Inflammatory macrophage treated with lipopolysaccharide for 1 hour (primary cell): ENCODE measurements around the gene EPHA5.

ENCODE experiments used
- DNase-seq, 2 donors: peaks; one replicate each; pipeline ENCODE4 v3.0.0-alpha.2; 2020 to 2022

EPHA5 gene

DNA sequence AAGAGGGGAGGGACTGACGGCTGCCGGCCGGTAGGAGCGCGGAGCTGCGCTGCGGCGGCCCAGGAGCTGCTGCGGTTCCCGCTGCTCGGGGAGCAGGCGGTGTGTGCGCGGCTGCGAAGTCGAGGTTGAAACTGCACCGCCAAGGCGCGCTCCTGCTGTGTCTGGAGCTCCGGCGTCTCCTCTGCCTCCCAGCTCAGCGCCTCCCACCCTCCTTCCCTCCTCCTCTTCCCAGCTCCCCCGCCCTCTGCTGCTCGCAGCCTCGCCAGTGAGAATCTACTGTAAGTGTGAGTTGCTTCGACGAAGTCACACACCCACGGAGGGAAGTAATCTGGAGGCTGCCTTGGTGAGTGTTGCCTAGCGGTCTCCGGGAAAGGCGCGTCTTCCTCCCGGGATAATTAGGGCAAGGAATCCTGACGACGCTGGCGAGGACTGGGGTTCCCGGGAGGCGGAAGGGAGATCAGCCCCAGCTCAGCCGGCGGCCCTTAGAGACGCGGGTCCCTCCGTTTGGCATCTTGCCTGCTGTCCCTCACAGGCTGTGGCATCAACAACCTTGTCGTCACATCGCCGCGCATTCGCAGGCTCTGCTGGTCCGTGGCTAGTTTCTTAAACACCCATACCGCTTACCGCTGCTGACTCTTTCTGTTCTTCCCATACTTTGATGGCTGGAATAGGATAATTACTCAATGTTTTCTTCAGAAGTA, at the start of gene EPHA5:
Gene EPHA5 (minus strand): TSS at position 159 of the 701 bp plus-strand sequence. CDS start 747 bp downstream, outside the sequence.
- no peak for DNase-seq

DNA sequence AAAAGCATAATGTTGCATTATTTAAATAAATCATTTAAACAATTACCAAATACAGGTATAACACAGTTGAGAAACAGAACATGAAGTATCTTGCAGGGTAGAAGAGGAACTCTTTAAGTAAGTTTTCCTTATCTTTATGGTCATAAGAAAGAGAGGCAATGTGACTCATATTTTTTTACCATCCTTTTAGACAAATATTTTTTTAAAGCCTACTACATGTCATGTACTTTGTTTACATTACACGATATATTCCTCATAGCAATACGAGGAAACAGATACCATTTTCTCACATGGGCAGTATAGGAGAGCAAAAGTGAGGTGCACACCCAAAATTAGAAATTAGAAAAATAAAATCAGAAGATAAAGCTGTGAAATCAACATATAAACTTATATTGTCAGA, 49.3 kb upstream of the EPHA5 start:
- no peak for DNase-seq

DNA sequence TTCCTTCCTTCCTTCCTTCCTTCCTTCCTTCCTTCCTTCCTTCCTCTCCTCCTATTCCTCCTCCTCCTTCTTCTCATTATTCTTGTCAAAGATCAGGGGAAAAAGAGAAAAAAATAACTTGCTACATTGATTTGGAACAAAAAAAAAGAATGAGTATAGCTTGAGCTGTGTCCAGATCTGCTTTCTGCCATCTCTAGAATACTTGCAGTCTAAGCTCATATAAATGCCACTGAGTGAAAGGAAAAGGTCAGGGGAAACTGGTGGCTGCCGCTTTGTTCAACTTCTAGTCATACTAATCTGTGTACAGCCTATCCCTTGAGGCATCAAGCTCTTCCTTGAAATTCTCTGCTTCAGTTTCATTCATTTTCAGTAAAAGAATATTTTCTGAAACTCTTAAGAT, 28.3 kb upstream of the EPHA5 start:
- no peak for DNase-seq

DNA sequence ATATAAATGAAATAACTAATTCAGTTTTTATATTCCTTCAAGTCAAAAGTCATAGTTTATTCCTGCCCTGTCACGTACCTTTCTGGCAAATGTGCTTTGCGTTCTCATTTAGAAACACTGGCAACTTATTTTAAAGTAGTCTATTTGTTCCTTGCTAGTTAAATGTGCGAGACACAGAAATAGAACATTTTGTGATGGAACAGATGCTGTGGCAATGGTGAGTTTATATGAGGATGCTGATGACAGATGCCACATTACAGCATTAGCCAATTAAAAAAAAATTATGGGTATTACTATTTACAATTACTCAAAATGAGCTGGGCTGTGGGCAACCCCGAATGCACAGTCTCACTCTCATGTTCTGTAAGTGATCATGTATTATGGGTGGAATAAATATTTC, 26.1 kb upstream of the EPHA5 start:
- no peak for DNase-seq

DNA sequence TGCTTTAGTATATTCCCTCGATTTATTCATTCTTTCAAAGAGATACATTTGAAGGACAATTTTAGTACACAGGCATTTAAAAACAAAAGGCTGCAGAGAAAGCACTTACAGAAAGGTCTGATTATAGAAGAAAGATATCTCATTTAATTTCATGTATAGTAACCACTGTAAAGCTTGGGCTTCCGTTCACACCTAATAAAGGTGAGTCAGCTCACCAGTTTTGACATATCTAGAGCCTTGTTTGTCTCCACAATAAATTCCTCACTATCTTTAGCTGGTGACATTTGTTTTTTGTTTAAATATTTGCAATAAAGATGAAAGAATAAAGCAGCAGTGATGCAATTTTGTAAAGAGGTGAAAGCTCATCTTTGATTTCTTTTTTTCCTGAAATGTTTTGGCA, 1.1 kb upstream of the EPHA5 start:
- DNase-seq: no peak

DNA sequence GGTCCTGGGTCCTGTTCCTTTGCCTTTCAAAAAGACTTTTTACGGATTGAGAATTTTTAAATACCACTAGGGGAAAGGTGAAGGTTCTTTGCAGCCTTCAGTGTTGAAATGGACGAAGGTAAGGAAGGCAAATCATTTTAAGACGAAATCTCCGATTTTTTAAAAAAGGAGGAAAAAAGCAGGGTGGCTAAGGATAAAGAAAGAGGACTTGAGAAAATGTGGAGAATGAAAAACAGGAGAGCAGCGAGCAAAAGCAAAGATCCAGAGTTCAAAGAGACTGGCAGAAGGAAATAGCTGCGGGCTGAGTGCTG, 314 bp downstream of the EPHA5 start:
- no peak for DNase-seq

DNA sequence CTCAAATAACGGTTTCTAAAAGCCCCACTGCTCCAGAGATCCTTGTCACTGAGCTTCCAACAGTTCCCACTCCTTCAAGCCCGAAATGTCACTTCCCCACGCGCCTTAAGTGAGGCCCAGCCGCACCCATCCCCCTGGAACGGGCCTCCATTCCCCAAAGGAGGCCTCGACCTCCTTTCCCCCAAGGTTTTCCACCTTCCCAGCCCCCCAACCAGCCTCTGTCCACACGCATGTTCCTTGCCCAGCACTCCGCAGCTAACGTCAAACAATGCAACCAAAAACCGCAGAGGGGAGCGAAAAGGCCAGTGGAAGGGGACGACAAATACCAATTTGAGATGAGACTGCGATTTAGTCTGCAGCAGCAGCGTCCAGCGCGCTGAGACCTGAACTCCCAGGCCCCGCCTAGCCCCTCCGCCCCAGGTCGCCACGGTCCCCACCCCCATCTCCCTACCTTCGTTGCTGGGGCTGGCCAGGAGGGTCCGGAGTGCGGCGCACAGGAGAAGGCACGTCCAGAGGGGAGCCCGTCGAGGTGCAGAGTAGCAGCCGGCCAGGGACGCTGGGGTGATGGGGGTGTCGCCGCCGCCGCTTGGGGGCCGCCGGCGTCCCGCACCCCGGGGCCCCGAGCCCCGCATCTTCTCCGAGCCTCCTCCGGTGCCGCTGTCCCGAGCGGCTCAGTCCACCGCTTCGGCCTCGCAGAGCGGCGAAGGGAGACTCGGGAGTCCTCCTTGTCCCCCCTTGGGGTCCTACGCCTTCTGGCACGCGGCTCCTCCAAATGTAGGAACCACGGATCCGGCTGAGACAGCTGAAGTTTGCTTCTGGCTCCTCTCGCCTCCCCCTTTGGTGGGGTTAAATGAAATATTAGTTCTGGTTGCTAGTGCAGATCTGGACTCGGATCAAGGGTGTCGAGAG, 924 bp downstream of the EPHA5 start:
- no peak for DNase-seq

DNA sequence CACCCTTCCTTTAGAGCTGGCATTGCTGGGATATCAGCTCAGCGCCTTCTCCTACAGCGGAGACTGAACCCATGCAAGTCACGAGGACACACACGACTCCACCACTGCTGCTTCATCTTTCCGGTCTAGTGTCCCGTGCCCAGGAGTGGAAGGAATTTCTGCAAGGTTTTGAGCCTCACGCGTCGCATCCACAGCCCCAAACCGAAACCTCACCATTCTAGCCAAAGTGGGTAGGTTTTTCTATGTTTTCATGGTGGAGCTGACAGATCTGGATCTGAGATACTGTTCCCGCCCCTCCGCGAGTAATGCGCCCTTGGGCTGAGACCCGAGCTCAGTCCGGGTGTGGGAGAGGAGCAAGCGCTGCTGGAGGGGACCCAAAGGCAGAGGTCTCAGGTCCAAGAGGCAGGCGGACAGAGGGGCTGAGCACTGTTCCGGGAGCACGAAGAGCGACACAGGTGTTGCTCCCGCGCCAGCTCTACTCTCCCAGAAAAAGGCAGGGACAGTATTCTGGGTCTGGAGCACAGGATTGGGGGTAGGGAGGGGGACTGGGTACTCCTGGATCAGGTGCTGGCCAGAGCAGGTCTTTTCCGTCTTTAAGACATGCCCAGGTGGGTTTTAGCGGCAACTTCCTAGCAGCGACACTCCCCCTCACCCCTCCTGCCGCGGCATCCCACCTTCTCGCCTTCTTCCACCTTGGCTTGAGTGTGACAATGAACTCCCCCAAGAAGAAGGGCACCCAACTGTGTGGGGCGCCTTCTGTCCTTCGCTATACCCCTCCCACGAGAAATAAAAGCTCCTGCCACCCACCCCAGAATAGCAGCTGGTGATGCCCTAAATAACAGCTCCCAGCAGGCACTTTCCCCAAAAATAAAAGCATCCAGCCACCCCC, 1.8 kb downstream of the EPHA5 start:
- no peak for DNase-seq

DNA sequence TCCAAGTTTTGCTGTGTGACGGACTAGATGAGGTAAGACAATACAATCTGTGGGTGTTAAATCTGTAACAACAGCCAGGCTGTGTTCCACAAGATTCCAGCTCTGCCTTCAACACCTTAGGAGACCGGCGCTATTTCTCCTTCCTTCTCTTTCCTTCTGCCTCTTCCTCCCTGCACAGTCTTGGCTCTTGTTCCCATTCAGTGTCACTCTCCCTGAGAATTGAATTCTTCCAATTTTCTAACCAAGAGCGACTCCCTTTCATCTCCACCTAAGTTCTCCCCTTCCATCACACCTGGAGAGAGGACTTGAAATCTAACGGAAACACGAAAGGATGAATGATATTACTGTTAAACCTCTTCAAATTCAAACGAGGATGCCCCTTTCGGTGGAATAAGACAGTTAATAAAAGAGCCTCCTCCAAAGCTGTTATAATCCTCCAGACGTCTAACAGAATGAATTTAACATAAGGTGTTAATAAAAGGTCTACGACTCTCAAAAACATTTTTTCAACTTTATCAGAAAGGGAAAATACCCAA, 2.7 kb downstream of the EPHA5 start:
- DNase-seq: no peak

DNA sequence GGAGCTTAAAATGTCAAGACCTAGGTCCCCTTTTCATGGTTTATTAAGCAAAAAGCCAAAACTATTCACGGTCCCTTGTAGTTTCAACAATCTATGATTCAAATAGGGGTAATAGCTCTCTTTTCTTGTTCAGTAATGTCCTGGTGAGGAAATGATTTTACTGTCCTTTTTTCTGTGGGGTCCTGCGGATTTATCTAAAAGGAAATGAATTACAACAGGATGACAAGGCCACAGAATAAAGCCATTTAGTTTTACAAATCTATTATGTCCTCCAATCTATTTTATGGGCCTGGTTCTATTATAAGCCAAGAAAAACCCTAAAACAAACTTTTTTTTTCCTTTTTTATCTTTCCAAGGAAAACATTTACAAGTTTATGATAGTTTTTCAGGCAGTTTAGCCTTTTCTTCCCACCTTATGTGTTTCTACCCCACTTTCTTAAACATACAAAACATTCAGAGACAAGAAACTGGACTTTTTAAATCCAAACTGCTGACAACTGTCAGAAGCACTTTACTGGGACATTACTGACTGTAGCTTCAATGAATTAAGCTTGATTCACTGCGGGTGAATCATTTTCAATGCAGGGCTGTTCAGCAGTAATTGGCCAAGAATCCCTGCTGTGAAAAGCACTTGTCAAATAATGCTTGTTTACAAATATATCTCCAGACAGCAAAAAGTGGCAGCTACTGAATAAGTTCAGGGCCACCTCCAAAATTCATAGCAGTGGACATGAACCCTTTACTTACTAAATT, 4.3 kb downstream of the EPHA5 start:
- DNase-seq: no peak

DNA sequence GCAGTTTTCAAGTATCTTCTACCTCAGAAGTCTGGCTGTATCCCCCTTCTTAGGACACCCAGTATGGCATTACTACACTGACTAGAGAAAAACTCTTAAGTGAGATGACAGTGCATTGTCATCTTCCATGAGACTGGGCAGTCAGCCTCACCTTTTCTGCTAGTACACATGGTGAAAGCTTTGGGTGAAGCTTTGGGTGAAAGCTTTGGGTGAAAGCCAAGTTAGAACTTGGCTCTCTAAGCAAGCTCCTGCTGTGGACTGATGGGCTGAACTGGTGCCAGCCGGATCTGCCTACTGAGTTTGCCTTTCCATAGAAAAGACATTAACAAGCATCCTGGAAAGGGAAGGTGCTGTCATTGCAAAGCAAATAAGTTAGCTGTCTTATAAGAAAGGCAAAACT, 8.8 kb downstream of the EPHA5 start:
- no peak for DNase-seq

DNA sequence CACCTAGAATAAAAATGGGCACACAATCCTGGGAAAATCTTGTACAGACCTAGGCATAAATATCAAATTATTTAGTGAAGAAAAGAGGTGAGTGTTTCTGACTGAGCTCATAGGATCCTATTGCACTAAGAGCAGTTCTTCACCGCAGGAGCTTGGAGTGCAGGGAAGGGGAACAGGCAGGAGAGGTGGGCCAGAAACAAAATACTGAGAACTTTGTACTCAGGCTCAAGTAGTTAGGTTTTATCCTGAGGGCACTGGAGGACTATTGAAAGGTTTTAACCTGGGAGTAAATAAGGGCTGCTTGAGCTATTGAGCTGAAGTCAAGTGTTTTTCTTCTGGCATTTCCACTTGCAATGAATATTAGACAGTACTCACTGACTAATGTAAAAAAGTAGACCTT, 12.2 kb downstream of the EPHA5 start:
- no peak for DNase-seq

DNA sequence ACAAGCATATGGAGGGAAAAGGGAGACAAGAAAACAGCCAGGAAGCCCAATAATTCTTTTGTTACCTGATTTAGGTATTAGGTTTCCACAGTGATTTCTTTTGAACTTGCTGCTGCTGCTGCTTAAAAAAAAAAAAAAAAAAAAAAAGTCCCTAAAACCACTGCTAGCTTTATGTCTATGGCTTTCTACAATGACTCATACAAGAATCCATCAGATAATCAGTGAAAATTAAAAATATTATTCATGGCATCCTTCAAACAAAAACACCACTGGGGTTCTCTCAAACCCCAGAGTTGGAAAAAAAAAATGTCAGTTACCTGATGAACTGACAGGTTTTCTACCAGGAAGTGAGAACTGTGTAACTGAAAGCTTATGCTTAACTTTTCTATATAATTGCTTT, 14.3 kb downstream of the EPHA5 start:
- DNase-seq: no peak

DNA sequence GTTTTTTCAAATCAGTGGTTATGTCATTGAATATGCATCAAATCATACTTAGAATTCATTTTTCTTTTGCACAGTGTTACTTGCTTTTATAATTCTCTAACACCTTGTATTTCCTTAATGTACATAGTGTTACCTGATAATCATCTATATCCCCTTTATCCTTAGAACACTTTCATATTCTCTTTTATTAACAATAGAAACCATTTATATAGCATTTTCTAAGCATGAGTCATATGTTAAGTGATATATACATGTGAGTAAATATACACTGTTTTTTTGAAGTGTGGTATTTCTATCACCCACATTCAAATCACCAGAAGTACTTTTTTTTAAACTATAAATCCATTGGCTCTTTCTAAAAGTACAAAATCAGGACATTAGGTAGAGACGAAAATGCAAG, 15.3 kb downstream of the EPHA5 start:
- DNase-seq: no peak

DNA sequence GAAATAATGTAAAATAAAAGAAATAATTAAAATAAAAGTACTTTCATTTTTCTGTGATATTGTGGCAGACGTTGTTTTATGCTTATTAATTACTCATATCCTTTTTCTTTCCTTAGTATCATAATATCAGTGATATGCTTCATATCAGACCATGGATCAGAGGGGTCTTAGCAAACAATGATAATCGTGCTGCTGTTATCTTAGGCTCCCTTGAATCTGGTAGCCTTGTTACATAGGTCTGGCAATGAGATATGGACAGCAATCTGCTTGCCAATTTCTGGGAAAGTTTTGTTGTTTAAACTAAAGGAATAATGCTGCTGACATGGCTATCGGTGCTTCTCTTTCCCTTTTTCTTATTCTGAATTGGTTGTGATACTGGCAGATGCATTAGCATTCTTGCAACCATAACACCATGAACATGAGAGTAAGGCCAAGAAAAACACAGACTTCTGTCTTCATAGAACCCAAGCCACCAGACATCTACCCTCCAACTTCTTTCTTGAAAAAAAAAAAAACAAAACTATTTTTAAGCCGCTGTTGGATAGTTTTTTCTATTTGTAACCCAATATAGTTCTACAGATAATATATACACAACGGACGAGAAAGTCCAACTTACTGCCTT, 16.4 kb downstream of the EPHA5 start:
- no peak for DNase-seq

DNA sequence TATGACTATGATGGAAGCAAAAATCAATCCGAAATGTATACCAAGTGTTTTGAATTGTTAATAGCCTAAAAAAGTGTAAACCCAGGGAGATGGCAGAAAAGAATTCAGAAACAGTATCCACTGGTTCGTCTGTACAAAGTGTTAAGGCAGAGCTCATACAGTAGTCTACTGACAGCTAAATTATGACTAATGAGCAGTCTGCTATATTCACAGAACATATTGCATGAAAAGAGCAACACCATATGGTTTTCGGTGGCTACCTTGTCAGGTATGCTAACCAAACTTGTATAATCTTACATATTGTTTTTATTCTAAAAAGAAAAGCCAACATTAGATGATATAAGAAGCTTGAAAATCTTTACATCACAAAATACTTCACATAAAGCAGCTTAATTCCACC, 18.5 kb downstream of the EPHA5 start:
- no peak for DNase-seq

DNA sequence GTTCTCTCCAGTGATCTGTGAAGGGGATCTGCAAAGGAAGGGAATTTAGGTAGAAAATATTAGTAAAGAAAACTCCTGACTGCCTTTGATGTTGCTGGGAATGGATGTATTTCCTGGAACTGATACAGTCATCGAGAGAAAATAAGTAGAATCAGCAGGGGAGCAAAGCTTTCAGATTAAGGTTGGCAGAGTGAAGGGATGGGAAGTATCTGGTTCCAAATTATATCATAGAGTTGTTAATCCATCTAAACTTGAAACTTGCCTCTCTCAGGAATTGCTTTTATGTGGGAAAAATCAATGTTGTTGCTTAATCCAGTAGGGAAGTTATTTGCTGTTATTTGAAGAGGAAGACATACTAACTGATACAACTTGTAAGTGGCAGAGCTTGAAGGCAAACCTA, 19.3 kb downstream of the EPHA5 start:
- no peak for DNase-seq

DNA sequence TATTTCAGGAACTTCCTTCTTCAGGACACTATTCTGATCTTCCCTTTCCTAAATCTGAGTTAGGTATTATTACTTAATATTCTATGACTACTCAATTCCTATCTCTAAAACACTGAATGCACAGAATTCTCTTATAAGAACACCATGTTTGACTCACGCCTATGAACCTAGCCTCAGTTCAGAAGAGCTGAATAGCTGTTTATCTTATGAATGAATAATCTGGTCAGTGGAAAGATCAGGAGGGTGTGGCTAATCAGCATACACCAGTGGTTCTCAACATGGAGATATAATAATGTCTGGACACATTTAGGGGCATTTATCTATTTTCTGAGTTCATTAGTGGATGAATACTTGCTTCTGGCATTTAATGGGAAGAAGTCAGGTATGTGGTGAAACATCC, 24.2 kb downstream of the EPHA5 start:
- DNase-seq: no peak

DNA sequence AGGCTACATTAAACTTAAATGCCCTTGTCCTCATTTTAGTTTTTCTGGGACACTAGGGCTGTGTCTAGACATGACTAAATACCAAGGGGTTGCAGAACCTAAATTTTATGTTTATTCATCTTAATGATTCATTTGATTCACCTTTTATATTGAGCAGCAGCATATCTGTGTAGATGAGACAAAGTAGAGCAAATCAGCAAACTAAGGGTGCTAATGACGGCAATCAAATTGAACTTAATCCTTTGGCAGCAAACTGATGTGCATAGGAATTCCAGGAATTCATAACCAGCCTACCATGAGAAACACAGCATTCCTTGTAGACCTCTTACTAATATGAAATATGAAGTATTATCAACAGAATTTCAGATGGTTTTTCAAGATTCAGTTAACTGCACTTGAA, 25.1 kb downstream of the EPHA5 start:
- no peak for DNase-seq

DNA sequence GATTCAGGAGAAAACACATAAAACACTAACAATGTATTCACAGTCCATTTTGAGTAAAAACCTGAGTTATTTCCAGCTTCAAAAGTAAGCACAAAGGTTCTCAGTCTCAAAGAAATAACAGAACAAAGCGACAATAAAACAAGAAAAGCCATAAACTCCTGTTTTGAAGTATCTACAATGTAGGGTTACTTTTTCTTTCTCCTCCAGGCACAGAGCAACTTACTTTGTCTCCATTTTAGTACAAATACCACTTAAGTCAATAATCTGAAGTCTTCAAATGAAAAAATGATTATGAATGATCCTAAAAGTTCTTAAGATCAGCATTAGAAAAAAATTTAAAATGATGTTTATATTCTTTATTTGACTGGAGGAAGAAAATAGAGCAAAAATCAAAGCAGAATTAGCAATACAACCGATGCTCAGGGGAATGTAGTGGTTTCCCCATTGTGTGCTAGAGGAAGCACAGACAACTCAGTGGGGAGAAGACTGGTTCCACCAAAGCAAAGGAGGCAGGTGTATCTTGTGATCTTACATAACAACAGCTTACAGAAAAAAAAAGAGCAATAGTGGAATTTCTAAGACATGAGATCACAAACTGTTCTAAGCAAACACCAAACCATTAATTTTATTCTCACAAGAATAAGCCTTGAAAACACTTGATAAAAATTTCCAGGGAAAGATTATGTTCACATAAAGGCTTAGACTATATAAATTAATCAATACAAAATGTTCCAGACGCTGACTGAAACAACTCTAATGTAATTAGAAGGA, 35.1 kb downstream of the EPHA5 start:
- no peak for DNase-seq

DNA sequence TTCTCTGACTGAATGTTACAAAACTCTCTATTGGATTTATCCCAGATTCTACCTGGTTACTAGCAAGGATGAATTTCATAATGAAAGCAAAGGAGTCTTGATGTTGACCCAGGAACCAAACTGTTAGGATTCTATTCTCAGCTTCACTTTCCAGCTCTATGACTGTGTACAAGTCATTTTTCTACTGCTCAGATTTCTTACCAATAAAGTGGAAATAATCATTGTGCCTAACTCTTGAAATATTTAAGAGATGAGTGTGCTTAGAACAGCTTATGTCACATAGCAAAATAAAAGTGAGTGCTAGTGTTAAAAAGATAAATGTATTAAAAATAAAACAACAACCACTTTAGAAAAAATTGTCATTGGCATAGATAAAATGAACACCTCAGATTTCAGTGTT, 45.6 kb downstream of the EPHA5 start:
- no peak for DNase-seq
